OCI-LY1 (cell line): ENCODE data around the gene ROCK2.

Source experiments
- CTCF ChIP-seq: fragments of 200-600 bp; sonication (generic), shearing (Covaris generic); IDR thresholded peaks from 2 replicates; pipeline ENCODE4 v1.5.1; 2017; ENCODE audit warnings: mild to moderate bottlenecking, antibody characterized with exemption, low read length, moderate library complexity, mixed read lengths
- EZH2 ChIP-seq: fragments of 200-600 bp; sonication (generic), shearing (Covaris generic); IDR thresholded peaks from 2 replicates; pipeline ENCODE4 v1.8.0; 2017; ENCODE audit warnings: borderline replicate concordance, mixed run types, mild to moderate bottlenecking, antibody characterized with exemption, low read length, moderate library complexity, mixed read lengths

- TF ChIP-seq CTCF = no peak
- TF ChIP-seq EZH2 = no peak
These were observed 1.1 kb downstream of the ROCK2 start for GRCh38 chr2:11343368-11343649.
